Measurements from ENCODE around the gene KCNE3. TPM values are rescaled to one million over a fixed set of nuclear protein-coding genes. Genes with fewer than 3 reads are reported as not detected.

The KCNE3 gene
- not detected in 2 replicates for total RNA-seq (2014; rRNA removed; shearing (Covaris generic))
- polyA plus RNA-seq (2015; cell fraction: cytosol; rRNA removed), result not detected in 2 replicates
- polyA plus RNA-seq (2015; cell fraction: nucleus; rRNA removed), result not detected in 2 replicates

DNA sequence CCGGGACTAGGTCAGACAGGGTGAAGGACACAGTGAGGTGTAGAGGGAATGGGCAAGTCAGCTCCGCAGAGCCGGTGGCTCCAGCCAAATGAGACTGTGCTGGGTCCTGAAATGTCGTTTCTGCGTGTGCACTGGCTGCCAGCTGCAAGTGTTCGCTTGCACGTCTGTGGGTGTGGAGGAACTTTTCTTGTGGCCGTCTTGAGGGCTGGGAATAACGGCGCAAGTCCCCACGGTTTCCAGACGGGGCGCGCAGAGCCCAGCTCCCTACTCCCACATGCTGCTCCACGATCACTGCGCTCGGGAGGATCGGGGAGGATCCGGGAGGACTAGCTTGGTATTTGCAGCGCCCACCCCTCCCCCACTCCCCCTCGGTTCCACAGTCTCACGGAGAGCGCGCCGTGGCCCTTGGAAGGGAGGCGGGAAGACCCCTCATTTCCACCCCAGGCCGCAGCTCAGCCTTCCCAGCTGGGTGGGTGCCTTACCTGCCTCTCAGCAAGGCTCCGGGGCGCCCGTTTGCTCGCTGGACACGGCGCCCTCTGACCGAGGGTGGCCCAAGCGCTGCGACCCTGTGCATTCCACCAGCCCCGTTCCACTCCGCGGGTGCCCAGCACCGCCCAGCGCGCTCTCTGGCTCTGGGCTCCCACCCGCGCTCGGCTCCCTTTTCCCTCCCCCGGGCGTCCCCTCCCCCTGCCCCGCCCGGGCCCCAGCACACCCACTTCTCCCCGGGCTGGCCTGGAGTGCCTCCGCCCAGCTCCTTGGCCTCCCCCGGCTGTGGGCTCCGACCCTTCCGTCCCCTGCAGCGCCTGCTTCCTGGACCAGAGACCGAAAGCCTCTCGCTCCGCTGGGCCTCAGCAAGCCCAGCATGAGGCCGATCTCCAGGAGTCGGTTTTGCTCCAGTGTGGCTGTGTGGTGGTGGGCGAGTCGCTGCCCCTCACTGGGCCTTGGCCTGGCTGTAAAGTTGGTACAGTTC, at the start of gene KCNE3:
KCNE3 (minus strand) TSS at position 634 of the 970 bp plus-strand sequence. CDS start 9,986 bp downstream, outside the sequence.
- no peak for DNase-seq (ENCODE audit: low read depth, low spot score)
- in situ Hi-C loops (cut with HindIII; ENCODE audit: low pct_unique_long_range_greater_than_20kb, low sequenced_read_pairs), result no loop called here

DNA sequence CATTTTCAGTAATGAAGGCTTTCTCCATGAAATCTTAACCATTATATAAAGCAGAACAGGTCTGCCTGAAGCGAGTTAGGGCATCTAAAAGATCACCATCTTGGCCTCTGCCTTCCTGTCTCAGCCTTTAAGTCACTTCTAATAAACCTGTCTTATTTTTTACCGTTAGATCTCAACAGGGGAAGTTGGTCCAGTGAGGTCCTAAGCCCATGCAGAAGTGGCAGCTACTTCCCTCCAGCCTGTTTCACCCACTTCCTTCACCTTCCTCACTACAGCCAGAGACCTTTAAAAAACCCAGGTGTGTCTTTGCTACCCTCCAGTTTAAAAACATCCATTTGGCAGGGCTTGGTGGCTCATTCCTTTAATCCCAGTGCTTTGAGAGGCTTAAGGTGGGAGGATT, 40.2 kb upstream of the KCNE3 start:
- in situ Hi-C loops (cut with HindIII; ENCODE audit: low pct_unique_long_range_greater_than_20kb, low sequenced_read_pairs), result no loop called here
- no peak for DNase-seq (ENCODE audit: low read depth, low spot score)

DNA sequence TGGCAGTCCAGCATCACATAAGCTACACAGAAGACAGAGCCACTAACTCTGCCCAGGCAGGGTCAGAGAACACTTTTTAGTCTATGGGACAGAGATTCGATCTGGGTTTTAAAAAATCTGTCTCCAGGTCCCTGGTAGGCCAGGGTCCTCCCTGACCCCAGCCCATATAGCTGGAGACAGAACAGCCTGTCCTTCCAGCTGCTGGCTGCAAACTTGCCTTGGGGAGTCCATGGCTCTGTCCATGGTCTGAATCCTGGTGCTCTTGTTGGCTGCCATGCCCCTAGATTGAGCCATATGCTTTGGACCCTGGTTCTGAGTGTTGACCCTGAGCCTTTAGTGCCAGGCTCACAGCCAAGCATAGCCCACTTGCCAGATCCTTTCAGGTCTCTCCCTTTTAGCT, 39.5 kb upstream of the KCNE3 start:
- DNase-seq (ENCODE audit: low read depth, low spot score), result no peak
- in situ Hi-C loops (cut with HindIII; ENCODE audit: low pct_unique_long_range_greater_than_20kb, low sequenced_read_pairs), result no loop called here

- in situ Hi-C loops (cut with HindIII; ENCODE audit: low pct_unique_long_range_greater_than_20kb, low sequenced_read_pairs), result no loop called here
- no peak for DNase-seq (ENCODE audit: low read depth, low spot score)
These were observed 38.6 kb upstream of the KCNE3 start for GRCh38 chr11:74505911-74506310.

DNA sequence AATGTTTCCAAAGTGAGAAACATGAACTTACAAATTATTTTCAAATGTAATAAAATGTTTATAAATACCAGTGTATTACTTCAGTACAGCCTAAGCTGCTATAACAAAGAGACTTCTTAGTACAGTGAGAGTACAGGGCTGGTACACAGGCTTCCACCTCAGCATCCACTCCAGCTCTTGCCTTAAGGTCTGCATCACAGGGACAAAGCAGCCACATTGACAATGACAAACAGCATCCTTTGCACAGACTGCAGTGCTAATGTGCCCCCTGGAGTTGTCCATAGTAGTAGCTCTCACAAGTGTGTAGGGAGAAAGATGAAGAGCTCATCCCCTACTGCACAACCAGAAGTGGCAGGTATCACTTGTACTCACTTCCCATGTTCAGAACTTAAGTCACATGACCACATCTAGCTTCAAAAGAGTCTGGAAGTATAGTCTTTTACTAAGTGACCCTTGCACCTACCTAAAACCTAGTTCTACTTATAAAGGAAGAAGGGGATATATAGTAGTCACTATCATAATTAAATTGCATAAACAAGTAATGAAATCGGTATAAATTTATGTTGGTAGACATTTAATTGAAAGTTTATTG, 36.8 kb upstream of the KCNE3 start:
- DNase-seq (ENCODE audit: low read depth, low spot score), result no peak
- in situ Hi-C loops (cut with HindIII; ENCODE audit: low pct_unique_long_range_greater_than_20kb, low sequenced_read_pairs), result no loop called here

GRCh38 chr11:74494916-74495315, 27.6 kb upstream of the KCNE3 start:
- DNase-seq (ENCODE audit: low read depth, low spot score), result no peak
- in situ Hi-C loops (cut with HindIII; ENCODE audit: low pct_unique_long_range_greater_than_20kb, low sequenced_read_pairs), result loop anchor here (5.0 kb wide), 1 partner anchor 62 kb away; no protein-coding TSS in a partner anchor

DNA sequence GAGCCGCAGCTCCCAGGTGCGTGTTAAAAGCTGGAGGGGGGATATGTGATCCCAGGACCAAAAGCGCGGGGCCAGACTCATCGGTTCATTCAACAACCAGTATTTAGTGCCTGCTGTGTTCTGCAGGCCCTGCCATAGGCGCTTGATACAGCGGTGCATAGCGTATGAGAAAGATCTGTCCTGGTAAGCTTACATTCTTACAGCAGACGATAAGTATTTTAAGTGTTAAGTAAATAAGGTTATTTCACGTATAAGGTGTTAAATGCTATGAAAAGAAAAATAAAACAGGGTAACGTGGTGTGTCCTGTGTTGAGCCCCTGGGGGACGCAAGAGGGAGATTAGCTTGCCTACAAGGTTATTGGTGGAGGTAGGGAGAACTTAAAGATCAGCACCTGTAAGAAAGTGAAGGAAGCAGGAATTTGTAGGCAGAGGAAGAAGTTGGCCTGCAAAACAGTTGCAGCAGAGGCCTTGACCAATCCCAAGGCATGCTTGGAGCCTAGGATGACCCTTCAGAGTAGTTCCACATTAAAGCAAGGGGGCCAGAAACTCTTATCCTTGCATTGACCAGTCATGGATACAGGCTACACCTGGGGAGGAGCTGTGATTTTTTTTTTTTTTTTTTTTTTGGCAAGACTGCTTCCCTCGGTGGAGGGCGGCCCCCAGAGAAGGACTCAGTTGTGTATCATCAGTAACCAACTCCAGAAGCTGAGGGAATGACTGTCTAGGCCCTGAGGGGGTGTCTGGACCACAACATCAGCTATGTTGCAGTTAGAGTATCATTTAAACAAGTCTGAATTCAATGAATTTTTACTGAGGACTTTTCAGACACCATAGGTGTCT, 26.7 kb upstream of the KCNE3 start:
- in situ Hi-C loops (cut with HindIII; ENCODE audit: low pct_unique_long_range_greater_than_20kb, low sequenced_read_pairs), result loop anchor here (5.0 kb wide), 1 partner anchor 63 kb away; no protein-coding TSS in a partner anchor
- DNase-seq (ENCODE audit: low read depth, low spot score), result no peak

GRCh38 chr11:74492974-74493790, 25.8 kb upstream of the KCNE3 start, which contains the start of gene LIPT2:
LIPT2 (minus strand) TSS chr11:74493724; CDS start chr11:74493703, 21 bp downstream.
- in situ Hi-C loops (cut with HindIII; ENCODE audit: low pct_unique_long_range_greater_than_20kb, low sequenced_read_pairs), result loop anchor here (5.0 kb wide), 1 partner anchor 64 kb away; no protein-coding TSS in a partner anchor
- DNase-seq (ENCODE audit: low read depth, low spot score), result peak; percentile 99

DNA sequence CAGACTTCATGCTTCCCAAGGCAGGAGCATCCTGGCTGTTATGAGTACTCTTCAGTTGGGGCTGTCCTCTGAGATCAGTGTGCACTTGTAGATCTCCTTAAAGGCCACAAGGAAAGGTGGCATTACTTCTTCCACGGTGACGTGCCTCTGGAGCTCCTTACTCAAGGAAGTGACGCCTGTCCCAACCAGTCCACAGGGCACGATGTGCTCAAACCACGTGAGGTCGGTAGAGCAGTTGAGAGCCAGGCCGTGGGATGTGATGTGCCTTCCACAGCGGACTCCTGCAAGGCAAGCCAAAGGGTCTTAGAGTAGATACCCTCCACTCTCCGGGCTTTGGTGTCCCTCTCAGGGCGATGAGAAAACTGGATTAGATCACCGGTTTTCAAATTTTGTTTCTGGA, 24.7 kb upstream of the KCNE3 start:
- no peak for DNase-seq (ENCODE audit: low read depth, low spot score)
- in situ Hi-C loops (cut with HindIII; ENCODE audit: low pct_unique_long_range_greater_than_20kb, low sequenced_read_pairs), result loop anchor here (5.0 kb wide), 1 partner anchor 65 kb away; no protein-coding TSS in a partner anchor

- in situ Hi-C loops (cut with HindIII; ENCODE audit: low pct_unique_long_range_greater_than_20kb, low sequenced_read_pairs), result loop anchor here (5.0 kb wide), 1 partner anchor 66 kb away; no protein-coding TSS in a partner anchor
- peak; percentile 33 for DNase-seq (ENCODE audit: low read depth, low spot score)
These were observed 23.6 kb upstream of the KCNE3 start for GRCh38 chr11:74490941-74491340.

GRCh38 chr11:74487875-74488274, 20.5 kb upstream of the KCNE3 start:
- in situ Hi-C loops (cut with HindIII; ENCODE audit: low pct_unique_long_range_greater_than_20kb, low sequenced_read_pairs), result no loop called here
- DNase-seq (ENCODE audit: low read depth, low spot score), result peak; percentile 73

DNA sequence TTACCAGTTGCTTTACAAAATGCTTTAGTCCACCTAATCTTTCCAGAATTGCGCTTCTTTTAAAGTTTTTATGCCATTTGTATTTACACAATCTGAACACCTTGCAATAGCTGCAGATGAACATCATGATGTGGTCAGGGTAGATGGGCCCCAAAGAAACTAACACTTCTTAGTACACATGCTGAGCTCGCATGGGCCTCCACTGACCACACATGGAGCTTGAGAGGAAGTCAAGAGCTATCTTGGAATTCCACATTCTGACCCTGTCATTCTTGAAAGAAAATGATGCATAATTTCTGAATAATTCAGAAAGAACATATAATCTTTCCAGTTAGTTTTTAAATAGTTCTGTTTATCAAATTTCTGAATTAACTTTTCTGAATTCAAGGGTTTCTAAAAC, 18.5 kb upstream of the KCNE3 start:
- in situ Hi-C loops (cut with HindIII; ENCODE audit: low pct_unique_long_range_greater_than_20kb, low sequenced_read_pairs), result no loop called here
- DNase-seq (ENCODE audit: low read depth, low spot score), result no peak

GRCh38 chr11:74480688-74481417, 13.5 kb upstream of the KCNE3 start:
- in situ Hi-C loops (cut with HindIII; ENCODE audit: low pct_unique_long_range_greater_than_20kb, low sequenced_read_pairs), result no loop called here
- DNase-seq (ENCODE audit: low read depth, low spot score), result no peak

DNA sequence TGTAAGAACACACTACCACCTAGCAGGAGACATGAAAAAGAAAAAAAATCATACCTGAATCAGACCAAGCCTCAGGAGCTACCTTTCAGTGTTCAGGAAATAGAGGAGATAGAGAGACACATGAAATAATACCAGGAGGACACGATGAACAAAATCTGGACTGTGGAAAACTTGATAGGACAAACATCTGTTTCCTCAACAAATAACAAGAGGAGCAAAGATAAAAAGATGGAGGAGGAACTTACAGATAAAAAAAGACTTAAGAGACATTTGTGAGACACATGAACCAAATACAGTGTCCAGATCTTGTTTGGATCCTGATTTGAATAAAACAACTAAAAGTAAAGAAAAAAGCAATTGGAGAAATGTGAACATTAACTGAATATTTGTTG, 12.4 kb upstream of the KCNE3 start:
- in situ Hi-C loops (cut with HindIII; ENCODE audit: low pct_unique_long_range_greater_than_20kb, low sequenced_read_pairs), result loop anchor here (10.0 kb wide), 1 partner anchor 245 kb away; no protein-coding TSS in a partner anchor
- no peak for DNase-seq (ENCODE audit: low read depth, low spot score)

DNA sequence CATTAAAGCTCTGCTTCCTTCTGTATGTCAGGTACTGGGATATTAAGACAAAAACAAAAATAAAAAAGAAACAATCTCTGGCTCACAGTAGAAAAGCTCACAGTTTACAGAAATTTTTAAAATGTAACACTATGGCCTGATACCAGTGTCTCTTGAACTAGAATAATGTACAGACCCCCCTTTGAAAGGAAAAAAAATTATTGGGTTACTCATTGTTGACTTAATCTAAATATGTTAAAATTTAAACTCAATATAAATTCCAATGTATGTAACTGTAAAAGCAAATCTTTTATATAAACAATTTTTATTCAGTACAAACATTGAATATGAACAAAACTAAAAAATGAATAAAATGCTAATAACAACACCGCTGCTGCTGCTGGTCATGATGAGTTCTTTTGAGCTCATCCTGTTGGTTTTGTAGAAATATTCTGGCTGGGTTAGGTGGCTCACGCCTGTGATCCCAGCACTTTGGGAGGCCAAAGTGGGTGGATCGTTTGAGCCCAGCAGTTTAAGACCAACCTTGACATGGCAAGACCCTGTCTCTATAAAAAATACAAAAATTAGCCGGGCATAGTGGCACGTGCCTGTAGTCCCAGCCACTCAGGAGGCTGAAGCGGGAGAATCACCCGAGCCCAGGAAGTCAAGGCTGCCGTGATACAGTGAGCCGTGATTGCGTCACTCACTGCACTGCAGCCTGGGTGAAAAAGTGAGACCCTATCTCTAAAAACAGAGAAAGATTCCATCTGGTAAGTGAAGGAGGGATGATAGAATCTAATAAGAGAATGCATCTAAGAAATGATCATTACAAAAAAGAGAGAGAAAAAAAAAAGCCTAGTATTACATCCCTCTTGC, 11.8 kb upstream of the KCNE3 start:
- no peak for DNase-seq (ENCODE audit: low read depth, low spot score)
- in situ Hi-C loops (cut with HindIII; ENCODE audit: low pct_unique_long_range_greater_than_20kb, low sequenced_read_pairs), result loop anchor here (10.0 kb wide), 1 partner anchor 246 kb away; no protein-coding TSS in a partner anchor
